C4-2B (cell line): ENCODE results near the gene SLC35B4.

ENCODE experiments used
- H3K27ac ChIP-seq: fragments of 450-650 bp; 2 replicates; pipeline ENCODE4 v1.5.1; 2017
- ZFX ChIP-seq: fragments of 450-650 bp; IDR thresholded peaks from 2 replicates; pipeline ENCODE4 v1.6.1; 2017
- TF ChIP-seq, protein P1 (sequence below): fragments of 450-650 bp; conservative IDR thresholded peaks from 2 replicates; pipeline ENCODE4 v1.5.1; 2017; ENCODE audit warnings: mild to moderate bottlenecking

Gene SLC35B4

DNA sequence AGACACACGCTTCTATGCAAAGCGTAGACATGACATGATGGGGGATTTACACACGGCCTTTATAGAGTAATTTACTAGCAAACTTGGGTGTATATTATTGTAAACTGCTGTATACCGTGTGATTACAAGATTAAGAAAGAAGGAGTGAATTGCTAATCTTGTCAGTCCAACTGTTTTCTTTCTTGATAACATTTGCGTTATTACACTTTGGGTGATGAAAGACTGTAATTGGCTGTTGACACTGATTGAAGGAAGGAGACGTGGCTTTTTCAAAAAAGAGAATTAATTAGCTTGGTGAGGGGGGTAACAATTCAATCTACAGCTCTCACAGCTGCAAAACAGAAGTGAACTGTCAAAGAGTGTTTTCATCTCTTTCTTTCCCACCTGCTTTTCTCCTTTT lies 32.7 kb downstream of the SLC35B4 start:
- no peak overlapping the region for H3K27ac ChIP-seq
- no peak for TF ChIP-seq ZFX
- TF ChIP-seq, protein P1, sequence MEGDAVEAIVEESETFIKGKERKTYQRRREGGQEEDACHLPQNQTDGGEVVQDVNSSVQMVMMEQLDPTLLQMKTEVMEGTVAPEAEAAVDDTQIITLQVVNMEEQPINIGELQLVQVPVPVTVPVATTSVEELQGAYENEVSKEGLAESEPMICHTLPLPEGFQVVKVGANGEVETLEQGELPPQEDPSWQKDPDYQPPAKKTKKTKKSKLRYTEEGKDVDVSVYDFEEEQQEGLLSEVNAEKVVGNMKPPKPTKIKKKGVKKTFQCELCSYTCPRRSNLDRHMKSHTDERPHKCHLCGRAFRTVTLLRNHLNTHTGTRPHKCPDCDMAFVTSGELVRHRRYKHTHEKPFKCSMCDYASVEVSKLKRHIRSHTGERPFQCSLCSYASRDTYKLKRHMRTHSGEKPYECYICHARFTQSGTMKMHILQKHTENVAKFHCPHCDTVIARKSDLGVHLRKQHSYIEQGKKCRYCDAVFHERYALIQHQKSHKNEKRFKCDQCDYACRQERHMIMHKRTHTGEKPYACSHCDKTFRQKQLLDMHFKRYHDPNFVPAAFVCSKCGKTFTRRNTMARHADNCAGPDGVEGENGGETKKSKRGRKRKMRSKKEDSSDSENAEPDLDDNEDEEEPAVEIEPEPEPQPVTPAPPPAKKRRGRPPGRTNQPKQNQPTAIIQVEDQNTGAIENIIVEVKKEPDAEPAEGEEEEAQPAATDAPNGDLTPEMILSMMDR, result no peak

DNA sequence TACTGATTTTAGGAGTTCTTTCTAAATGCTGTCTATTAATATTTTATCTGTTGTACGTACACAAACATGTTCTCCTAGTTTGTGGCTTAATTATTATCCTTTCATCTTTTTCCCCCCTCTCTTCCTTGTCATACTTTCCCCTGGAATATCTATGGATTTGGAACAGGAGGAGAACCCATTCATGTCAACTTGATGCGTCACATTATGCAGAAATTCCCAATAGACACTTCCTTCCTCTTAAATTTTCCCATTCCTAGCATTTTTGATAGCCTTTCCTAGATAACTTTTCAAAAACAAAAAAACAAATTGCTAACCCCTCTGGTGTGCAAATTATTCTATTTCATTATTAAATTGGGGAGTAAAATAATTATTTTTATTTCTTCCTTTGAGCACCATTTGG lies 36.2 kb downstream of the SLC35B4 start:
- TF ChIP-seq, protein P1, result no peak
- no peak for TF ChIP-seq ZFX

DNA sequence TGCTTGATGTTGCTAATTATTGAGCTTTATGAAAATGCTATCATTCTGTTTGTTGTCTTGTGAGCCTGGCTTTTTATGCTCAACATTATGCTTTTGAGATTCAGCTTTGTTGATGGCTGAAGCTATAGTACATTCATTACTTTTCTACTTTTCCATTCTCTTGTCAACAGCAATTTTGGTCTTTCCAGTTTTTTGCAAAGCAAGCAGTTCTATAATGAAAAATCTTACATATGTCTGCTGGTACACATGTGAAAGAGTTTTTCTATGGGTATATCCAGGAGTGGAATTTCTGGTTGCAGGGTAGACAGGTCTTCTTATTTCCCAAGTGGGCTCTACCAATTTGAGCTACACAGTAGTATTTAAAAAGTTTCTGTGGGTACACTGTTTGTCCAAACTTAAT lies 36.8 kb downstream of the SLC35B4 start:
- no peak for TF ChIP-seq ZFX
- TF ChIP-seq, protein P1, result no peak
- no peak overlapping the region for H3K27ac ChIP-seq

More for the DNA sequence above, 36.2 kb downstream of the SLC35B4 start:
- H3K27ac ChIP-seq, result no peak overlapping the region

DNA sequence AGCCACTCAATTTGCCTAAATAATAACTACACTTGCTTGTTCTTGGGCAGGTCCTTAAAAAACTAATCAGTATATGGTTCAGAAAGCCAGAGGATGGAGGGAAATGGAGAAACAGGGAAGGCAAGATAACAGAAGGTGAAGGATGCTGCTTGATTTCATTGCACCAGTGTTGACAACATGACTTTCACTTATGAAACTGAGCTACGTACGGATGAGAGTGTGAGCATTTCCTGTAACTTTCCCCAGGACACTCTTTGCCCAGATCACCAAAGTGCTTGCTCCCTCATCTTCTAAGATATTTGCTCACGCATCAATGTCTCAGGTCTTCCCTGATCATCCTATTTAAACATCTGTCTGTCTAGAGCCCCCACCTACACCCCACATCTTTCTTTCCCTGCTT lies 37.4 kb downstream of the SLC35B4 start:
- no peak for TF ChIP-seq ZFX
- TF ChIP-seq, protein P1, result no peak
- H3K27ac ChIP-seq, result no peak overlapping the region

DNA sequence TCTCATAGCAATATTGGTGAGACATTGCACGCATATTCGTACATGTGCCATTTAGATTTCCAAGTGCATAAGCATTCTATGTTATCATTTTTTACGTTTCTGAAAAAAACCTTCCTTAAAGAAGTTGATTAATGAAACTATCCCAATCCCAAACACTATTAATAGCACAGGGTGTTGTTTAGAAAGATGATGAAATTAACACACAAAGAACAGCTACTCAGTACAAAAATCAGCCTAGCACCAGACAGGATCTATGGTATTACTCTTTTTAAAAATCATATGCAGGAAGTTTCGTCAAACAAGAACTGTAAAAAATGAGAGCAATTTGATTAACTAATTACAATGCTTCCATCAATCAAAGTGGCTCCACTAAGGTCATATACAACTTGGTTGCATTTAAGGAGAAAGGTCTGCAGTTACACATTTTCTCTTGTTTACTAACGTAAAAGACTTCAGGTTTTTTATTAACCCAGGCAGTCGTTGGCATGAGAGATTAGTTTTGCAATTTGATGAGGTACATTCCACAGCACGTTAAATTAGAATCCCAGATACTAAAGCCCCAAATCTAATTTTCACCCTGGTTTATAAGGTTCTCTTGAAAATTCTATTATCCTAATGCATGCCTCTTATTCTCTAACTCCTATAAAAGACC lies 38.1 kb downstream of the SLC35B4 start:
- no peak overlapping the region for H3K27ac ChIP-seq

DNA sequence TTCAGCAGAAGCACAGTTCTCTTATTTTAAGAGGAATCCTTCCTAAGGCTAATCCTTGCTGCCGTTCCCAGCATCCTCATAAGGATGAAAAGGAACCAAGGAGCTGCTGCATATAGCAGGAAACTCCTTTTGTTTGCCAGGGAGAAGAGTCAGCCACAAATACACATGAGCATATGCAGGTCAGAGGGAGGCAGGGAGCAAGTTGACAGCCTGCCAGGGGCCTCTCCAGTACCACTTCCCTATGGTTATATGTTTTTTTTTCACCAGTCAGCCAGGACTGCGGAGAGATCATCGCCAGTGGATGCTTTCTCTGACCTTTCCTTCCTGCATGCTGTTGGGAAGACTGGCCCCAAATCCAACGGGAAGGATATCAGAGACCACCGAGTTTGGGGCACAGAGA lies 39.8 kb downstream of the SLC35B4 start:
- H3K27ac ChIP-seq, result no peak overlapping the region
- TF ChIP-seq ZFX, result no peak
- TF ChIP-seq, protein P1, result no peak

More for the DNA sequence above, 38.1 kb downstream of the SLC35B4 start:
- TF ChIP-seq ZFX, result no peak
- TF ChIP-seq, protein P1, result no peak

DNA sequence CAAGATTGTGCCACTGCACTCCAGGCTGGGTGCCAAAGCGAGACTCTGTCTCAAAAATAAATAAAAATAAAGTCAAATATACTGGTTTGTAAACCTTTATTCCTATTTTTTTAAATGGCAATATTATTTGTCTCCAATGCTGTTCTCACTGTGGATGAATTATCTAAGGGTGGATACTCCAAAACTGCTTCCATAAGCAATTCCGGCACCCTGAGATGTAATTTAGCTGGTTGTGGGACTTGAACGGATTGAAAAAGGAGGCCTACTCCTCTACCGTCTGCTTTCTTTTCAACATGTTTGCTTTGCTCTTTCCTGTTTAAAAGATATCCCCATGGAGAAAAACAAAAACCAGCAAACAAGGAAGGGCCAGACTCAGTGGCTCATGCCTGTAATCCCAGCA lies 54.4 kb downstream of the SLC35B4 start:
- H3K27ac ChIP-seq, result peak overlapping the region; percentile 54; the same call in 1 of the 2 replicates
- TF ChIP-seq, protein P1, result no peak
- TF ChIP-seq ZFX, result no peak
